Neural crest cell (in vitro differentiated cells): ENCODE results near the gene SCN8A. TPM values are rescaled to one million over a fixed set of nuclear protein-coding genes. Genes with fewer than 3 reads are reported as not detected.

Source experiments
- DNase-seq: peaks from one replicate; pipeline ENCODE4 v3.0.0; 2021; ENCODE audit warnings: low read depth, mixed read lengths, low spot score
- H3K27ac Mint-ChIP-seq: one replicate; pipeline ENCODE4 v1.8.0; 2021; ENCODE audit warnings: mild to moderate bottlenecking, mixed read lengths; ENCODE audit not compliant: unreplicated experiment
- H3K27me3 Mint-ChIP-seq: 2 replicates; pipeline ENCODE4 v1.8.0; 2021; ENCODE audit warnings: low read depth, mild to moderate bottlenecking, mixed read lengths
- H3K36me3 Mint-ChIP-seq: 2 replicates; pipeline ENCODE4 v1.8.0; 2021; ENCODE audit warnings: low read depth, mild to moderate bottlenecking, mixed read lengths
- H3K4me1 Mint-ChIP-seq: 2 replicates; pipeline ENCODE4 v1.8.0; 2021; ENCODE audit warnings: mixed read lengths
- H3K4me3 Mint-ChIP-seq: one replicate; pipeline ENCODE4 v1.8.0; 2021; ENCODE audit warnings: mild to moderate bottlenecking, mixed read lengths
- H3K9me3 Mint-ChIP-seq: 2 replicates; pipeline ENCODE4 v1.8.0; 2021; ENCODE audit warnings: mixed read lengths
- total RNA-seq: library from RNA; stranded (reverse); gene quantifications from 2 replicates; pipeline ENCODE4 v1.2.1, GENCODE V29; 2021
- TF ChIP-seq, protein P1 (sequence below): fragments of 200-600 bp; sonication (generic); conservative IDR thresholded peaks from 2 replicates; pipeline ENCODE4 v1.5.0; 2021; ENCODE audit warnings: antibody characterized with exemption, mild to moderate bottlenecking

SCN8A gene
- total RNA-seq, 1 donor from 2014 or later = 13.0 TPM

DNA sequence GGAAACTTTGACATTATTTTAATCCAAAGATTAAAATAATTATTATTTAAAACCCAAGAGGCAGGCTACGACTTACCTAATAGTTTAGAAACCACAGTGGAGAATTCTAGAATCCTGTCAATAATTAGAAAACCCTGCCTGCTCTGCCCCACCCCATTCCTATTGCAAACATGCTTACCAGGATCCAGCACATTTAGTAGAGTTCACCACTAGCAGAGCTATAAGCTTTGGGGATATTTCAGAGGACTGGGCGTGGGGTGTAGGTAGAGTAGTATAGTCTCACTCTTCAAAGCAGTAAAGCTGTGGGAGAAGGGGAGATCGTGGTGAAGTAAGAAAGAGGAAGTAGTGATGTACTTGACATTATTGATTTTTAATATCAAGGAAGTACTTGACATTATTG lies 157.2 kb downstream of the SCN8A start:
- Mint-ChIP-seq H3K4me3 (no peak overlapping the region), H3K9me3 (no peaks in the 10 kb centered on the region), H3K27ac (no peak overlapping the region), H3K36me3 (peaks cover 11% of the 10 kb centered on the region), H3K4me1 (no peaks in the 10 kb centered on the region), H3K27me3 (no peaks in the 10 kb centered on the region)
- TF ChIP-seq, protein P1, sequence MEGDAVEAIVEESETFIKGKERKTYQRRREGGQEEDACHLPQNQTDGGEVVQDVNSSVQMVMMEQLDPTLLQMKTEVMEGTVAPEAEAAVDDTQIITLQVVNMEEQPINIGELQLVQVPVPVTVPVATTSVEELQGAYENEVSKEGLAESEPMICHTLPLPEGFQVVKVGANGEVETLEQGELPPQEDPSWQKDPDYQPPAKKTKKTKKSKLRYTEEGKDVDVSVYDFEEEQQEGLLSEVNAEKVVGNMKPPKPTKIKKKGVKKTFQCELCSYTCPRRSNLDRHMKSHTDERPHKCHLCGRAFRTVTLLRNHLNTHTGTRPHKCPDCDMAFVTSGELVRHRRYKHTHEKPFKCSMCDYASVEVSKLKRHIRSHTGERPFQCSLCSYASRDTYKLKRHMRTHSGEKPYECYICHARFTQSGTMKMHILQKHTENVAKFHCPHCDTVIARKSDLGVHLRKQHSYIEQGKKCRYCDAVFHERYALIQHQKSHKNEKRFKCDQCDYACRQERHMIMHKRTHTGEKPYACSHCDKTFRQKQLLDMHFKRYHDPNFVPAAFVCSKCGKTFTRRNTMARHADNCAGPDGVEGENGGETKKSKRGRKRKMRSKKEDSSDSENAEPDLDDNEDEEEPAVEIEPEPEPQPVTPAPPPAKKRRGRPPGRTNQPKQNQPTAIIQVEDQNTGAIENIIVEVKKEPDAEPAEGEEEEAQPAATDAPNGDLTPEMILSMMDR = no peak
- DNase-seq = no peak

DNA sequence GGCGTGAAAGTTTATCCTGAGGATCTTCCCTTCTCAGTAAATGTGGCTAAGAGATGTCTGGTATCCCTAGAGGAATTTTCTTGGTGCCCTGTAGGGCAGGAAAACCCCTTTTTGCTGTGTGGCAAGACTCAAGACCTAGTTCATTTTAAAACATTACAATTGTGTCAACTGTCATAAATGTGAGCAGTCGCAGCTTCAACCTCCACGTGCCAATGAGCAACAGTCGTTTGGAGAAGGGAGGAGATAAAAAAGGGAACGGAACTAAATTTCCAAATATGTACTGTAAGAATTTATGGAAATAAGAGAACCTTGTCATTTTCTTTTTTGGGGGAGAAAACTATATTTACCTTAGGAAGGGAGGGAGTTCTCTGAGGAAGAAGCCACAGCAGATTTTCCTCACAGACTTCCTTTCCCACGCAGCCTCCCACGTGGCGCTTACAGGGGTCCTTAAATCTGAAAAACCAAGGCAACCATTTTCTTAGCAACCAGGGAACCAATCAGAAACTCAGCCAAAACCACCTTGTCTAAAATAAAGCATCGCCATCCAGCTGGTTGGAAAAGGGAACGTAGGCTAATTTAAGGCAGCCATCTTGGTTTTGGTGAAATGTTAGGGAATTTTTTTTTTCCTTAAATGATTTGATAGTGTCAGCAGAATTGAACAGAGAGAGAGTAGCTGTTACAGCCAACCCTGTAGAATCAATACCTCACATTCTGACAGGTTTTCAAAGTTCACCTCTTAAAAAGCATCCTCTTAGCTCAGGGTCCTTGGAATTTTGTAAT lies 158.4 kb downstream of the SCN8A start:
- TF ChIP-seq, protein P1 = no peak
- DNase-seq = no peak
- H3K36me3 Mint-ChIP-seq = peaks cover 13% of the 10 kb centered on the region

DNA sequence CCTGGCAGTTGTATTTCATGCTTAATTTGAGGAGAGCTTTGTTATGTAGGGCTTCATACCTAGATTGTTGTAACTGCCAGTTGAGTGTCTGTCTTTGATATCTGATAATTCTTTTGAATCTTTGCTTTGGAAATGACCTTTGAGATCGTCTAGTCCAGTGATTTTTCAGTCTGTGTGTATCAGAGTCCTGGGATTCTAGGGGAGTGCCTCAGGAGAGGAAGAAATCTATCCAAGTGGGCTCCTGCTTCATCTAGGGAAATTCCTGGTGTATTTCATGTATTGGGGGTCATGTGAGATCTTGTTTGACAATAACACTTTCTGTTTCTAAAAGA lies 158.9 kb downstream of the SCN8A start:
- Mint-ChIP-seq H3K27ac (no peak overlapping the region), H3K9me3 (no peaks in the 10 kb centered on the region), H3K27me3 (no peaks in the 10 kb centered on the region), H3K4me1 (no peaks in the 10 kb centered on the region), H3K4me3 (no peak overlapping the region), H3K36me3 (peaks cover 13% of the 10 kb centered on the region)
- TF ChIP-seq, protein P1 = no peak
- no peak for DNase-seq

More for the DNA sequence above, 158.4 kb downstream of the SCN8A start:
- no peak overlapping the region for H3K4me3 Mint-ChIP-seq
- H3K27ac Mint-ChIP-seq = no peak overlapping the region
- H3K27me3 Mint-ChIP-seq = no peaks in the 10 kb centered on the region
- no peaks in the 10 kb centered on the region for H3K4me1 Mint-ChIP-seq
- H3K9me3 Mint-ChIP-seq = no peaks in the 10 kb centered on the region

DNA sequence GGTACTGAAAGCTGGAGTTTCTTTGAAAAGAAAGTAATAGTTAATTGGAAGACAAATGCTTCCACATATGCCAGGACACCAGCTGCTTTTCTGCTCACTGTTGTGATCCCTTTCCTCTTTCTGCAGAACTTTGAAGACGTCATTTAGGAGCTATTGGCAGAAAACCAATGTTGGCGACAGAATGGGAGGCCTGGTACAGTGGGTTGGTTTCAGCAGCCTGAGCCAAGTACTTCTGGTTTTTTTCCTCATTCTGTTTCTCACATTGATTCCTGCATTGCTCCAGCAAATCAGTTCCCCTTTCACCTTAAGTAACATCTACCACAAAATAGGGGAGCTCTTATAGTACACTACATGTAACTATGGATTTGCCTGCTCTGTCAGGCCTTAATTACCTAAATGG lies 160.6 kb downstream of the SCN8A start:
- Mint-ChIP-seq H3K27me3 (no peaks in the 10 kb centered on the region), H3K4me1 (no peaks in the 10 kb centered on the region), H3K36me3 (peaks cover 18% of the 10 kb centered on the region), H3K9me3 (no peaks in the 10 kb centered on the region), H3K27ac (no peak overlapping the region), H3K4me3 (no peak overlapping the region)
- DNase-seq = no peak
- TF ChIP-seq, protein P1 = no peak

DNA sequence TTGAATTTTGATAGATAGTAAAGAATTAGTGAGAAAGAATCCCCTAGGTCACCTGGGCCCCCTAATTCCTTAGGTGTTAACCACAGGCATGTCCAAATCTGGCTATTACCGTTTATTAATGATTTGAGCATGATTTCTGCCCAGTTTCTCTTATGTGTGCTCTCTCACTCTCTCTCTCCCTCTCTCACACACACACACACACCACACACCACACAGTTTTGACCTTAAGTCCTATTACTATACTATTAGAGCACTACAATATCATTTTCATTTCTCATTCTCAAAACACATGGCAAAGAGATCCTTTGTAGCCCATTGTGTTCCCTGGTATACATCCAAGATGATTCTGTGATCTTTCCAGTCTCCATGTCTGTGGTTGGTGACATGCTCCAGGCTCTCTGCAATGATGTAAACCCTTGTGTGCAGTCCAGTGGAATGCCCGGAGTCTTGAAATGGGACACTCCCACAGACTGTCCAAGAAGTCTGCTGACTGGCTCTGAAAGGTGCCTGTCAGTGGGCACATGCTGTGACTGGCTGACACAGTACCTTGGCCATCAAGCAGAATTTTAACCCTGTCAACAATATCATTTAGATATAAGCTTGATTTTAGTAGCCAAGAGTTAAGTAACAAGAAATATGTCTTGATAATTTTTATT lies 161.3 kb downstream of the SCN8A start:
- Mint-ChIP-seq H3K4me1 (no peaks in the 10 kb centered on the region), H3K4me3 (no peak overlapping the region), H3K36me3 (peaks cover 18% of the 10 kb centered on the region), H3K27ac (no peak overlapping the region), H3K27me3 (no peaks in the 10 kb centered on the region), H3K9me3 (no peaks in the 10 kb centered on the region)
- no peak for DNase-seq
- TF ChIP-seq, protein P1 = no peak
